HFF-Myc (cell line): Measurements from ENCODE around the gene ANKRD27.
"Not testable (repeated sequence)": the region's sequence is repeated elsewhere in the genome, so short reads cannot be mapped to it uniquely, and the experiment has no call there.

ENCODE experiments used
- DNase-seq: peaks from one replicate; pipeline ENCODE4 v3.0.0-alpha.2; 2011; ENCODE audit warnings: low read depth; ENCODE audit errors: extremely low read depth
- H3K4me3 ChIP-seq: replicated peaks from 2 replicates; pipeline ENCODE4 v1.5.1; 2011; ENCODE audit warnings: low read depth, mild to moderate bottlenecking, control low read depth, low read length
- TF ChIP-seq, protein P1 (sequence below): IDR thresholded peaks from 2 replicates; pipeline ENCODE4 v1.5.1; 2012; ENCODE audit warnings: mild to moderate bottlenecking, low read depth, low read length, control low read depth; ENCODE audit errors: missing control alignments

ANKRD27 gene

DNA sequence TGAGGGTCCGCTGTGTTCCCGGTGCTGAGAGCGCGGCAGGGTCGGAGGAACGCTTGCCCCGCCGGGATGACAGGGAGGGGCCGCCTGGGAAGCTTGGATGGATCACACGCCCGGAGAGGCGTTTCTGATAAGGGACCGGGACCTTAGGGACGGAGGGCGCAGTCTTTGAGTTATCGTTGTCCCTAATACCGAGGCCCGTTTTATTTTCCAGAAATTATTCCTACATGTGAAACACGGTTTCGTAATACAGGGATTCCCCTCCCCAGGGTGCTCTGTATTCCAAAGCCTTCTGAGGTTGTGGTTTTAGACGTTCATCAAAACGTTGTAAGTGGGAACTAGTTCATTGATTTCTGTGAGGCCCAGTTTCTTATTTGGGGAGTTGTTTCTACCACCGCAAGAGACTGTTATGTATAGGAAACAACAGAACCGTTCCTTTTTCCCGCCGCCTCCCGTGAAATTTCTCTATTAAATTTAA, 93.2 kb downstream of the ANKRD27 start:
- DNase-seq, result no peak
- peak overlapping the region; percentile 79 for H3K4me3 ChIP-seq
- TF ChIP-seq, protein P1, sequence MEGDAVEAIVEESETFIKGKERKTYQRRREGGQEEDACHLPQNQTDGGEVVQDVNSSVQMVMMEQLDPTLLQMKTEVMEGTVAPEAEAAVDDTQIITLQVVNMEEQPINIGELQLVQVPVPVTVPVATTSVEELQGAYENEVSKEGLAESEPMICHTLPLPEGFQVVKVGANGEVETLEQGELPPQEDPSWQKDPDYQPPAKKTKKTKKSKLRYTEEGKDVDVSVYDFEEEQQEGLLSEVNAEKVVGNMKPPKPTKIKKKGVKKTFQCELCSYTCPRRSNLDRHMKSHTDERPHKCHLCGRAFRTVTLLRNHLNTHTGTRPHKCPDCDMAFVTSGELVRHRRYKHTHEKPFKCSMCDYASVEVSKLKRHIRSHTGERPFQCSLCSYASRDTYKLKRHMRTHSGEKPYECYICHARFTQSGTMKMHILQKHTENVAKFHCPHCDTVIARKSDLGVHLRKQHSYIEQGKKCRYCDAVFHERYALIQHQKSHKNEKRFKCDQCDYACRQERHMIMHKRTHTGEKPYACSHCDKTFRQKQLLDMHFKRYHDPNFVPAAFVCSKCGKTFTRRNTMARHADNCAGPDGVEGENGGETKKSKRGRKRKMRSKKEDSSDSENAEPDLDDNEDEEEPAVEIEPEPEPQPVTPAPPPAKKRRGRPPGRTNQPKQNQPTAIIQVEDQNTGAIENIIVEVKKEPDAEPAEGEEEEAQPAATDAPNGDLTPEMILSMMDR, result no peak

DNA sequence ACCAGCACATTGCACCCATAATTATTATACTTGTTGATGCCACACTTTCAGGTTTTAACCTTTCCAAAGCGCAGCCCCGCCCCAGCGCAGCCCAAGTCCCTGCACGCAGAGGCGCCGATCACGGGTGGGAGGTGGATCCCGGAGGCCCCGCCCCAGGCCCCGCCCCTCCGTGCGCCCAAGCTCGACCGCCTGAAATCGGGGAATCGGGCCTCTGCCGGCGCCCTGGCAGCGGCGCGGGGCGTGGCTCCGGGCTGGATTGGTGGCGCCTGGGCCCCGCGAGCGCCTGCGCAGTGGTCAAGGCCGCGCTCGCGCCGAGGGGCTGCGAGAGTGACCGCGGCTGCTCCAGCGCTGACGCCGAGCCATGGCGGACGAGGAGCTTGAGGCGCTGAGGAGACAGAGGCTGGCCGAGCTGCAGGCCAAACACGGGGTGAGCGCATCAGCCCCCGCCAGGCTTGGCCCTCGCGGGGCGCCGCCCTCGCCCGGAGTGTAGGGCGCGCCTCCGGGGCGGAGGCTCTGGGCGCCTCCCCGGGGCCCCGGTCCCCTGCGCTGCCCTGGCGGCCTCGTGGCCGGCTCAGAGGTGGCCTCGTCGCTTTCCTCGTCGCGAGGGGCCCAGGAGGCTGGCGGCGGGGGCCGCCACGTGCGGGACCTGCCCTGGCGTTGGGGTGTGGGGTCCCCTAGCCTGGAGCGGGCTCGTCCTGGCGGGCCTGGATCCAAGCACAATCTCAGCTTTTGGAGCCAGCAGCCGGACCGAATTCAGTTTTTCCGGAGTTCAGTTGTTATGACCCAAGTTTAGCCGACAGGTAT, 93.9 kb downstream of the ANKRD27 start, which contains the start of gene PDCD5:
Gene PDCD5 (plus strand): TSS at position 290 of the 804 bp plus-strand sequence. CDS start 72 bp downstream, at position 362.
- H3K4me3 ChIP-seq, result peak within 1 kb of the TSS; percentile 79
- TF ChIP-seq, protein P1, result no peak
- peak; percentile 59 for DNase-seq

DNA sequence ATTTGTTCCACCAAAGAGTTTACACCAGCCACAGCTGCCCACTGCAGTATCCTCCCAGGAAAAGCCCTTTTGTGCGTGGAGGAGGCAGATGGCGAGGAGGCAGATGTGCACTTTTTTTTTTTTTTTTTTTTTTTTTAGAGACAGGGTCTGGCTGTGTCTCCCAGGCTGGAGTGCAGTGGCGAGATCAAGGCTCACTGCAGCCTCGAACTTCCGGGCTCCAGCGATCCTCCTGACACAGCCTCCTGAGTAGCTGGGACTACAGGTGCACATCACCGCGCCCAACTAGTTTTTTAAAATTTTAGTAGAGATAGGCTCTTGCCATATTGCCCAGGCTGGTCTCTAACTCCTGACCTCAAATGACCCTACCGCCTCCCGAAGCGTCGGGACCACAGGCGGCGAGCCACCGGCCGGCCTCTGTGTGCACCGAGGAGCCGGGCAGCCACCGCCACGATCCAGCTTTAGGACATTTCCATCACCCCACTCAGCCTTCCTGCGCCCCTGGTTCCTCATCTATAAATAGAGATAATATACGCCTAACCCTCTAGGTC, 94.6 kb downstream of the ANKRD27 start:
- TF ChIP-seq, protein P1, result no peak
- no peak for DNase-seq
- peak overlapping the region; percentile 79 for H3K4me3 ChIP-seq

DNA sequence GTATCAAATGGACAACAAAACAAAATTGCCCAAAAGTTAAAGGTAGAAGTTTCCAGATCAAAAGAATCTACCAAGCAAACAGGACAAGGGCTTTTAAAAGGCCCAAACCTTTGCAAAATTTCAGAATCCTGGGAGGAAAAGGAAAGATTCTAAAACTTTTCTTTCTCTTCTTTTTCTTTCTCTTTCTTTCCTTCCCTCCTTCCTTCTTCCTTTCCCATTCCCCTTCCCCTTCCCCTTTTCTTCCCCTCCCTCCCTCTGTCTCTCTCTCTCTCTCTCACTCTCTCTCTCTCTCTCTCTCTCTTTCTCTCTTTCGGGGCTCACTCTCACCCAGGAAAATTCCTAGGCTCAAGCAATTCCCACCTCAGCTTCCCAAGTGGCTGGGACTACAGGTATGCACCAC, 98.2 kb downstream of the ANKRD27 start:
- TF ChIP-seq, protein P1, result no peak
- DNase-seq, result no peak
- no peak overlapping the region for H3K4me3 ChIP-seq

DNA sequence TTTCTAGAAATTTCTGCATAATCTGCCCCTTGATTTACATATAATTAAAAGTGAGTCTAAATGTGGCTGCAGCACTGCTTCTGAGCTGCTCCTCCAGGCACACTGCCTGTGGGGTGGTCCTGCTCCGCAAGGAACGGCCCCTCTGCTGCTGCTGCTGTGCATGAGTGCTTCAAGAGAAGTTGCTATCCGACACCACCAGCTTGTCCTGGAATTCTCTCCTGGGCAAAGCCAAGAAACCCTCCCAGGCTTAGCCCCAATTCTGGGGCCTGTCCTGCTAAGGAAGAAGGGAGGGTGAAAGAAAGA, 101.5 kb downstream of the ANKRD27 start:
- TF ChIP-seq, protein P1, result no peak
- DNase-seq, result no peak
- H3K4me3 ChIP-seq, result no peak overlapping the region

DNA sequence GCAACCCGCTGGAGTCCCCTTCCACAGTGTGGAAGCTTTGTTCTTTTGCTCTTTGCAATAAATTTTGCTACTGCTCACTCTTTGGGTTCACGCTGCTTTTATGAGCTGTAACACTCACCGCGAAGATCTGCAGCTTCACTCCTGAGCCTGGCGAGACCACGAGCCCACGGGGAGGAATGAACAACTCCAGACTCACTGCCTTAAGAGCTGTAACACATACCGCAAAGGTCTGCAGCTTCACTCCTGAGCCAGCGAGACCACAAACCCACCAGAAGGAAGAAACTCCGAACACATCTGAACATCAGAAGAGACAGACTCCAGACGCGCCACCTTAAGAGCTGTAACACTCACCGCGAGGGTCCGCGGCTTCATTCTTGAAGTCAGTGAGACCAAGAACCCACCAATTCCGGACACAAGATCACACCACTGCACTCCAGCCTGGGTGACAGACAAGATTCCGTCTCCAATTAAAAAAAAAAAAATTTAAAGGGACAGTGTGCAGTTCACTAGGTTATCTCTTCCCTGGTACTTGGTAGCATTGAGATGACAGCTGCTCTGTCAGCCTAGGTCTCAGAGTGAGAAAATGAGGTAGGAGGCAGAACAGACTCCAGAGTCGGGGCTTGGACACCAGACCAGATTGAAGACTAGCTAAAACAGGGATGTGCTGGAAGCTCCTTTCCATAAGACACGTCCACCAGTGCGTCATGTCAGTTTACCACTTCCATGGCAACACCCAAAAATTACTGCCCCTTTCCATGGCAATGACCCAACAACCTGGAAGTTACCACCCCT, 102.1 kb downstream of the ANKRD27 start:
- not testable (repeated sequence) for H3K4me3 ChIP-seq, DNase-seq

DNA sequence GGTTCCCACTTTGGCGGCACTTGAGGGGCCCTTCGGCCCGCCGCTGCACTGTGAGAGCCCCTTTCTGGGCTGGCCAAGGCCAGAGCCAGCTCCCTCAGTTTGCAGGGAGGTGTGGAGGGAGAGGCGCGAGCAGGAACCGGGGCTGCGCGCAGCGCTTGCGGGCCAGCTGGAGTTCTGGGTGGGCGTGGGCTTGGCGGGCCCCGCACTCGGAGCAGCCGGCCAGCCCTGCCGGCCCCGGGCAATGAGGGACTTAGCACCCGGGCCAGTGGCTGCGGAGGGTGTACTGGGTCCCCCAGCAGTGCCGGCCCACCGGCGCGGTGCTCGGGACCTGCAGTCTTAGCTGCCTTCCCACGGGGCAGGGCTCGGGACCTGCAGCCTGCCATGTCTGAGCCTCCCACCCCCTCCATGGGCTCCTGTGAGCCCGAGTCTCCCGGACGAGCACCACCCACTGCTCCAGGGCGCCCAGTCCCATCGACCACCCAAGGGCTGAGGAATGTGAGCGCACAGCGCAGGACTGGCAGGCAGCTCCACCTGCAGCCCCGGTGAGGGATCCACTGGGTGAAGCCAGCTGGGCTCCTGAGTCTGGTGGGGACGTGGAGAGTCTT, 103.4 kb downstream of the ANKRD27 start:
- H3K4me3 ChIP-seq, DNase-seq: not testable (repeated sequence)
